DND-41 (cell line): ENCODE measurements around the gene KRTAP21-2.

Source experiments
- ATAC-seq: fragments of 200-7000 bp; cut with Tn5 transposase; 3 replicates; pipeline ENCODE4 v1.9.1; 2021; ENCODE audit warnings: low read depth; ENCODE audit not compliant: insufficient read depth
- DNase-seq: peaks from one replicate; pipeline ENCODE4 v3.0.0-alpha.2; 2020
- H2AFZ ChIP-seq: 2 replicates; pipeline ENCODE4 v1.6.0; 2012; ENCODE audit warnings: low read depth, low read length
- H3K27ac ChIP-seq: 2 replicates; pipeline ENCODE4 v1.5.1; 2012; ENCODE audit warnings: low read length, inconsistent platforms
- H3K27me3 ChIP-seq: fragments of 200-600 bp; sonication (generic); 2 replicates; pipeline ENCODE4 v1.6.0; 2012; ENCODE audit warnings: low read length, mild to moderate bottlenecking, inconsistent platforms; ENCODE audit not compliant: insufficient read depth, poor library complexity
- H3K36me3 ChIP-seq: 2 replicates; pipeline ENCODE4 v1.5.1; 2012; ENCODE audit warnings: low read length, inconsistent platforms; ENCODE audit not compliant: insufficient read depth
- H3K4me1 ChIP-seq: 2 replicates; pipeline ENCODE4 v1.5.1; 2012; ENCODE audit warnings: mild to moderate bottlenecking, low read length; ENCODE audit not compliant: insufficient read depth
- H3K4me2 ChIP-seq: 2 replicates; pipeline ENCODE4 v1.6.0; 2012; ENCODE audit warnings: mild to moderate bottlenecking, moderate library complexity, low read length, inconsistent platforms; ENCODE audit not compliant: insufficient read depth
- H3K4me3 ChIP-seq, 2 experiments: fragments of 200-600 bp in 1 of 2; shearing (Covaris generic) in 1 of 2; 2 replicates each; pipeline ENCODE4 v1.5.1; 2012 to 2016; ENCODE audit warnings: inconsistent platforms in 2 of 2, low read length in 2 of 2, mild to moderate bottlenecking in 2 of 2, low read depth in 1 of 2, moderate library complexity in 1 of 2
- H3K79me2 ChIP-seq: 2 replicates; pipeline ENCODE4 v1.6.0; 2012; ENCODE audit warnings: low read length, inconsistent platforms; ENCODE audit not compliant: insufficient read depth
- H3K9ac ChIP-seq: 2 replicates; pipeline ENCODE4 v1.6.0; 2012; ENCODE audit warnings: low read depth, mild to moderate bottlenecking, inconsistent platforms, low read length, moderate library complexity
- H3K9me3 ChIP-seq: 2 replicates; pipeline ENCODE4 v1.5.1; 2012; ENCODE audit warnings: low read length, moderate library complexity, mild to moderate bottlenecking, inconsistent platforms; ENCODE audit not compliant: insufficient read depth, severe bottlenecking
- H4K20me1 ChIP-seq: 2 replicates; pipeline ENCODE4 v1.6.0; 2012; ENCODE audit warnings: low read length; ENCODE audit not compliant: insufficient read depth
- EZH2 ChIP-seq: IDR thresholded peaks from 3 replicates; pipeline ENCODE4 v1.6.1; 2012; ENCODE audit warnings: borderline replicate concordance, low read depth, mild to moderate bottlenecking, moderate library complexity, low read length, inconsistent platforms; ENCODE audit not compliant: severe bottlenecking
- TF ChIP-seq, protein P1 (sequence below): IDR thresholded peaks from 2 replicates; pipeline ENCODE4 v1.5.1; 2012; ENCODE audit warnings: borderline replicate concordance, low read length, moderate library complexity, mild to moderate bottlenecking; ENCODE audit not compliant: poor library complexity, severe bottlenecking; ENCODE audit errors: extremely low read depth

The KRTAP21-2 gene

DNA sequence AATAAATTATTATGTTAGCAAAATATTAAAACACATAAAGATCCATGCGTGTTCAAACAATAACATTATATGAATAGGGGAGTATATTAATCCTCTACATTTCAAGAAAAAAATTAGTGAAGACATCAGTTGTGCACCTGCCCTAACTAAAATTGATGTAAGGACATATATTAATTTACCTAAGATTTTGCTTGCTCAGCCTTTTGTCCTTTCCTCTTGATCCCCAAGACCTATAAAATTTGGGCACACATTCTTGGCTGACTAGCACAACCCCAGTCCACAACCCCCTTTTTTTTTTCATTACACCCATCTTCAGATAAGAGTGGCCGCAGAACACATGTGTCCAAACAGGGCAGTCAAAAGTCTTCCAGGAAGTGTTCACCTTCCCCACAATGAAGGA is 6.6 kb downstream of the KRTAP21-2 start:
- no peaks in the 10 kb centered on the region for H3K9me3 ChIP-seq
- no peaks in the 10 kb centered on the region for H4K20me1 ChIP-seq
- no peaks in the 10 kb centered on the region for H3K4me1 ChIP-seq
- no peaks in the 10 kb centered on the region for H3K79me2 ChIP-seq
- no peaks in the 10 kb centered on the region for H3K27me3 ChIP-seq
- DNase-seq (no peak), ATAC-seq (no peak)
- no peak for TF ChIP-seq EZH2
- TF ChIP-seq, protein P1, sequence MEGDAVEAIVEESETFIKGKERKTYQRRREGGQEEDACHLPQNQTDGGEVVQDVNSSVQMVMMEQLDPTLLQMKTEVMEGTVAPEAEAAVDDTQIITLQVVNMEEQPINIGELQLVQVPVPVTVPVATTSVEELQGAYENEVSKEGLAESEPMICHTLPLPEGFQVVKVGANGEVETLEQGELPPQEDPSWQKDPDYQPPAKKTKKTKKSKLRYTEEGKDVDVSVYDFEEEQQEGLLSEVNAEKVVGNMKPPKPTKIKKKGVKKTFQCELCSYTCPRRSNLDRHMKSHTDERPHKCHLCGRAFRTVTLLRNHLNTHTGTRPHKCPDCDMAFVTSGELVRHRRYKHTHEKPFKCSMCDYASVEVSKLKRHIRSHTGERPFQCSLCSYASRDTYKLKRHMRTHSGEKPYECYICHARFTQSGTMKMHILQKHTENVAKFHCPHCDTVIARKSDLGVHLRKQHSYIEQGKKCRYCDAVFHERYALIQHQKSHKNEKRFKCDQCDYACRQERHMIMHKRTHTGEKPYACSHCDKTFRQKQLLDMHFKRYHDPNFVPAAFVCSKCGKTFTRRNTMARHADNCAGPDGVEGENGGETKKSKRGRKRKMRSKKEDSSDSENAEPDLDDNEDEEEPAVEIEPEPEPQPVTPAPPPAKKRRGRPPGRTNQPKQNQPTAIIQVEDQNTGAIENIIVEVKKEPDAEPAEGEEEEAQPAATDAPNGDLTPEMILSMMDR, result no peak
- no peak overlapping the region for H3K4me3 ChIP-seq
- no peak overlapping the region for H2AFZ ChIP-seq
- H3K36me3 ChIP-seq, result no peaks in the 10 kb centered on the region
- H3K27ac ChIP-seq, result no peak overlapping the region
- no peak overlapping the region for H3K9ac ChIP-seq
- no peak overlapping the region for H3K4me2 ChIP-seq

DNA sequence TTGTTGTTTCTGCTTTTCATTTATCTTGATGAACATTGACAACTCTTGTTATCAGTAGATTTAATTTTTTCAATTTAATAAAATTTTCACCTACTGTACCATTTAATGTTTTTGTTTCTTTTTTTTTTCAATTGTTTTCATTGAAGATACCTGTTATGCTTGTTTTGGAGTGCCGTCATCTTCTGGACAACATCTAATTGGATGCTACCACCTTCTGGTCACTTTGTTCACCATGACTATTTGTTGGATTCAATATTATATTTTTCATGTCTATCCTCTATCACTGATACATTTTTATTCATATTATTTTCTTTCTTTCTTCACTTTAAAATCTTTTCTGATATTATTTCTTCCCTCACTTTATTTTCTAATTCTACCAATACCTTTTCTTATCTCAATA is 14.0 kb downstream of the KRTAP21-2 start:
- no peaks in the 10 kb centered on the region for H3K9me3 ChIP-seq
- H3K4me1 ChIP-seq, result no peaks in the 10 kb centered on the region
- DNase-seq, result no peak
- no peak overlapping the region for H3K27ac ChIP-seq
- H3K79me2 ChIP-seq, result no peaks in the 10 kb centered on the region
- H4K20me1 ChIP-seq, result no peaks in the 10 kb centered on the region
- H3K4me3 ChIP-seq, result no peak overlapping the region
- no peak overlapping the region for H3K9ac ChIP-seq
- no peaks in the 10 kb centered on the region for H3K27me3 ChIP-seq
- no peak overlapping the region for H2AFZ ChIP-seq
- no peak for ATAC-seq
- H3K36me3 ChIP-seq, result no peaks in the 10 kb centered on the region
- no peak for TF ChIP-seq EZH2
- TF ChIP-seq, protein P1, result no peak
- no peak overlapping the region for H3K4me2 ChIP-seq

DNA sequence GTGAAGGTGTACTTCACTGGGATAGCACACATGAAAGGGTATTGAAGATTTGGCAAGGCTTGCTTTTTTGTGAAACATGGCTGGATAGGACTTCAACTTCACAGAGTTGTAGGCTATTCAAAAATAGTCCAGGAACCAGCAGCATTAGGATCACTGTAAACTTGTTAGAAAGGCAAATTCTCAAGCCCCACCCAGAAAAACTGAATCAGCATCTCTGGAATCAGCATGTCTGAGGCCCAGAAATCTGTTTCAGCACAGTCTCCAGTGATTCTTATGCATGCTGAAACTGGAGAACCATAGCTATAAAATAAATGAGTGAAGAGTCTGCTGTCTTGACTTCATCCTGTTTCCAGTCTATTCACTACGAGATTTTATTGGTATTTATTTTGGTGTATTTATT is 20.3 kb downstream of the KRTAP21-2 start:
- no peaks in the 10 kb centered on the region for H3K9me3 ChIP-seq
- no peak overlapping the region for H2AFZ ChIP-seq
- no peak overlapping the region for H3K9ac ChIP-seq
- TF ChIP-seq EZH2, result no peak
- TF ChIP-seq, protein P1, result no peak
- H3K36me3 ChIP-seq, result no peaks in the 10 kb centered on the region
- H3K27ac ChIP-seq, result no peak overlapping the region
- ATAC-seq (no peak), DNase-seq (no peak)
- no peaks in the 10 kb centered on the region for H3K27me3 ChIP-seq
- no peak overlapping the region for H3K4me2 ChIP-seq
- H3K79me2 ChIP-seq, result no peaks in the 10 kb centered on the region
- H4K20me1 ChIP-seq, result no peaks in the 10 kb centered on the region
- no peaks in the 10 kb centered on the region for H3K4me1 ChIP-seq
- H3K4me3 ChIP-seq, result no peak overlapping the region

DNA sequence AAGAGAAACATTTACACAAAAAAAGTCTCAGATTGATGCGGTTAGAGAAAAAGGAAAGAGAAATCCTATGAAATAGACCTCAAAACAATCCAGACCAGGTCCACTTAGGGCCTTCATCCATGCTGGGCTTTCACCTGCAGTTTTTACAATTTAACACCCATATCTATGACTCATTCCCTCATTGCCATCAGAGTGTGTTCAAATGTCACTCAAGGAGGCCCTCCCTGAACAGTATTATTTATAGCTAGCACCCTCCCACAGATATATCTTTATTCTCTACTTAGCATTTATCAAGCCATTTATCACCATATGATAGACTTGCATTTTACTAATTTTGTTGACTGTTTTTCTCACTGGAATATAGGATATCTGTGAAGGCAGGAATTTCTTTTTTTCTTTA is 27.7 kb downstream of the KRTAP21-2 start:
- Histone ChIP-seq H3K36me3 (no peaks in the 10 kb centered on the region), H3K4me2 (no peak overlapping the region), H4K20me1 (no peaks in the 10 kb centered on the region), H3K9ac (no peak overlapping the region), H3K4me1 (no peaks in the 10 kb centered on the region), H3K79me2 (no peaks in the 10 kb centered on the region), H2AFZ (no peak overlapping the region), H3K9me3 (no peaks in the 10 kb centered on the region), H3K27ac (no peak overlapping the region), H3K4me3 (no peak overlapping the region), H3K27me3 (no peaks in the 10 kb centered on the region)
- ATAC-seq, result no peak
- TF ChIP-seq, protein P1, result no peak
- TF ChIP-seq EZH2, result no peak
- DNase-seq, result no peak
